ENCODE measurements around the gene CD53.
"Not testable (repeated sequence)": the region's sequence is repeated elsewhere in the genome, so short reads cannot be mapped to it uniquely, and the experiment has no call there.

The CD53 gene

DNA sequence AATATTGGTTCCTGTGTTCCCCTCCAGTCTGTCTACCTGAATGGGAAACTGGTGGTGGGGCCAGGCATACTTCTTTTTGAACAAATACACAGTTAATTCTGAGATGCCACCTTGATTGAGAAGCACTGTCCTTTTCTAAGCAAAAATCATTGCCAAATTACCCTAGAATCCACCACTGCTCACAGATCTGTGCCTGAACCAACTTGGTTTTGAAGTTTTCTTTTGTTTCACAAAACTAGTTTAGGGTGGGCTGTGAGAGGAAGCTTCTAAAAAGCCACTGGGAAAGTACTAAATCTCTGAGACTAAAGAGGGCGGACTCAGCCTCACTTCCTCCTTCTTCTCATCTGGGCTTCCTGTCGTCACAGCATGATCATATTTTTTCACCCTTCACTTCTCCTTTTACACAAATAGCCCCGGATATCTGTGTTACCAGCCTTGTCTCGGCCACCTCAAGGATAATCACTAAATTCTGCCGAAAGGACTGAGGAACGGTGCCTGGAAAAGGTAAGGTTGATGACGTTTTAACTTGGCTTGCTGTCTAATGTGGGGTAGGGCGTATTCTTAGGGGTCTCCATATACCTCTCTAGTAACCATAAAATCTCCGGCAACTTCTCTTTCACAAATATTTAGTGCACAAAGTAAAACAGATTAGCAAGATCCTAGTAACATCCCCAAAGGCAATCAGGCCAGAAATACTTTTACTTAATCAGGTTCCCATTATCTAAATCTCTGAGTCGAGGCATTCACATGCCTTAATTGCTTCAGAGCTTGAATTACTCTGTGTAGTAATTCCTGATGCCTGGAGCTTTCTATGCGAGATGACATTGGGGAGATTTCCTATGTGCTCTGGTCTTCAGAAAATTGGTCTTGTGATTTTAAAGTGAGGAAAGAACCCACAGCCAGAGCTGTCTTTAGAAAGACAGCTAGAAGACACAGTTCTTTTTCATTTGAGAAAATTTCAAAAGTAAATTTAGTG is at the start of gene CD53:
Gene CD53 (plus strand): TSS at position 404 of the 976 bp plus-strand sequence. CDS start 18,261 bp downstream, outside the sequence.
- no peak for DNase-seq (ENCODE audit: low read depth)

GRCh38 chr1:110824192-110824591 is 48.8 kb upstream of the CD53 start:
- DNase-seq (ENCODE audit: low read depth): no peak

DNA sequence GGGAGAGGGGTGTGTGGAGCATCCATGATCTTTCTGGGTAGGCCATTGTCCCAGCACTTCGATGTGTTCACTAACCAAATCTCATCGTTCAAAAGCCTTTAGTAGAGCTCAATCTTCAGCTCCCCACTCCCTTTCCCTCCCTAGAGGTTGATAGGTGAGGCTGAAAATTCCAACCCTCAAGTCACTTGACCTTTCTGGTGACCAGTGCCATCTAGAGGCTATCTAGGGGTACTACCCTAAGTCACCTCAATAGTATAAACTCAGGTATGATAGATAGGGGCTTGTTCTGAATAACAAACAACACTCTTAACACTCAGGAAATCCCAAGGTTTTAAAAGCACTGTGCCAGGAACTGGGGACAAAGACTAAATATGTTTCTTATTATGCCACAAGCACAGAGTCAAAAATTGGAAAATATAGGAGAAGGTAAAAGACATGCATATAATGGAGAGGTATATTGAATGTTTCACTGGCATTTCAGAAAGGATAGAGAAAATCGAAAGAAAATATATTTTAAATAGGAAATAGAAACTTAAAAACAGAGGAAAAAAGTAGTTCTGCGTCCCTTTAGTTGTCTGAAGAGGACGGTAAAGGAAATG is 42.9 kb upstream of the CD53 start:
- peak; percentile 16 for DNase-seq (ENCODE audit: low read depth)

GRCh38 chr1:110833779-110834178 is 39.2 kb upstream of the CD53 start:
- DNase-seq (ENCODE audit: low read depth): not testable (repeated sequence)

- DNase-seq (ENCODE audit: low read depth): no peak
These were observed 26.1 kb upstream of the CD53 start for GRCh38 chr1:110846861-110847260.

DNA sequence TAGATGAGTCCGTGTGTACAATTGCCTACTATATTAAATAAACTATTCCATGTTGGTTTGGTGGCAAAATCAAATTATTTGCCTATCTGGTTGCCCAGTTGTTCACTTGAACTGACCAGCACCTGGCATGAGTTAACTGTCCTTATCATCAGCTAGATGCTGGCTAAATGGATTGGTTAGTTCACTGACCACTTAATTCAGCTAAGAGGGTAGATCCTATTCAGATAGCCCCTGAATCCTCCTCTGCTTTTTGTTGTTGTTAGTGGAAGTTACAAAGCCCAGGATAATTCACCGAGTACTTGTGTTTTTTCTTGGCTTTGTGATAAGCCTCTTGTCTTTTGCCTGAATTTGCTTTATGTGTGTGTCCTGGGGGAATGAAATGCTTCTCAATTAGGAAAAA is 22.8 kb upstream of the CD53 start:
- no peak for DNase-seq (ENCODE audit: low read depth)

- no peak for DNase-seq (ENCODE audit: low read depth)
These were observed 22.3 kb upstream of the CD53 start for GRCh38 chr1:110850627-110851026.

DNA sequence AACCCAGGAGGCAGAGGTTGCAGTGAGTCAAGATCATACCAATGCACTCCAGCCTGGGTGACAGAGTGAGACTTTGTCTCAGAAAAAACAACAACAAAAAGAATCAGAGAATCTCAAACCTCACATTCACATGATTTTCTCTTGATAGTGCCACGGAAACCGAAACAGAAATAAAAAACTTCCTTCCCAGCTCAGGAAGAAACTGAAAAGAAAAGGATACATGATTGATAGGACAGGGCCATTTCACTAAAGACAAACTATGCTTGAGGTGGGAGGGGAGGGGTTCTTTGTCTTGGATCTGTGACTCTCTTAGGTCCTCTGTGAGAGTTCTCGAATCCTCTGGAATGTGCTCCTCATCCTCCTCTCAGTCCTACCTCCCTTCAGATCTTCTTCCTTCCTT is 19.8 kb upstream of the CD53 start:
- DNase-seq (ENCODE audit: low read depth): no peak

- no peak for DNase-seq (ENCODE audit: low read depth)
These were observed 16.5 kb upstream of the CD53 start for GRCh38 chr1:110856410-110856809.

DNA sequence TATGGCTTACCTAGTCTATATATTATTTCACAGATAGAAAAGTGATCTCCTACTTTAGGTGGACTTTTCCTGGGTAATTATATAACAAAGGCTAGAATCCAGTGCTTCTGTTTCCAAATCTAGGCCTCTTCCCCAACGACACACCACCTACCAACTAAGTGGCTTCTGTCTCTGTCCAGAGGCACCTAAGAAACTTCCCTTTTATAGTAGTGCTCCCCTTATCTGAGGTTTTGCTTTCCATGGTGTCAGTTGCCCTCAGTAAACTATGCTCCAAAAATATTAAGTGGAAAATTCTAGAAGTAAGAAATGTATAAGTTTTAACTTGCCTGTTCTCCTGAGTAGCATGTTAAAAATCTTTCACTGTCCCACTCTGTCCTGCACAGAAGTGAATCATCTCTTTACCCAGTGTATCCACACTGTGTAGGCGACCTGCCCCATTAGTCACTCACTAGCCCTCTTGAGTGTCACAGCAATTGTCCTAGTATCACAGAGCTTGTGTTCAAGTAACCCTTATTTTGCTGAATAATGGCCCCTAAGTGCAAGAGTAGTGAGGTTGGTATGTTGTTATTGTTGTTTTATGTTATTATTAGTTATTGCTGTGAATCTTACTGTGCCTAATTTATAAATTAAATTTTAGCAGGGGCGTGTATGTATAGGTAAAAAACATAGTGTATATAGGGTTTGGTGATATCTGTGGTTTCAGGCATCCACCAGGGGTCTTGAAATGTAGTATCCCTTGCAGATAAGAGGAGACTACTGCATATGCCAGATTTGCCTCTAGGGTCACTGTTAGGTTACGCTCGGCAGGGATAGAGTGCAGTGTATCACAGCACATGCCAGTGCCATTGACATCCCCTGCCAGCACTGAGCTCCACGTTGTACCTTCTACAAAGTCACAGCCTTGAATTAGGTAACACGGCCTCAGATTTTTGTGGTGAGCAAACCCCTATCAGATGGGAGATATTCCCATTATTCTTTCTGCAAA is 14.7 kb upstream of the CD53 start:
- DNase-seq (ENCODE audit: low read depth): no peak

DNA sequence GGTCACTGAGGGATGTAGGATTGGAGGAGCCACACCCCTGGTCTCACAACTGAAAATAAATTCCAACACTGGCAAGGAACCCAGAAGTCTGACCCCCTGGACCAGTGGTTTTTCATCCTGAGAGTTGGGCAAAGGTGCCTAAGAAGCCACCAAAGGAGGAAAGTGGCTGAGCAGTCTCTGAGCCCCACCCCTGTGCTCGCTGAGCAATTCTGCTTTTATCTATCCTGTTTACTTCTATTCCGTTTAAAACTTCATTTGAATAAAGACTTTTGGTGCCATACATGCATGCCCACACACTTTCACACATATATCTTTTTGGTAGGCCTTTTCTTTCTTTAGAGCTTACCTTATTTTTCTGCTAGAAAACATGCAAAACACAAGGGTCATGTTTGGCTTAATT is 13.9 kb upstream of the CD53 start:
- DNase-seq (ENCODE audit: low read depth): no peak

GRCh38 chr1:110860174-110860573 is 12.8 kb upstream of the CD53 start:
- DNase-seq (ENCODE audit: low read depth): no peak

DNA sequence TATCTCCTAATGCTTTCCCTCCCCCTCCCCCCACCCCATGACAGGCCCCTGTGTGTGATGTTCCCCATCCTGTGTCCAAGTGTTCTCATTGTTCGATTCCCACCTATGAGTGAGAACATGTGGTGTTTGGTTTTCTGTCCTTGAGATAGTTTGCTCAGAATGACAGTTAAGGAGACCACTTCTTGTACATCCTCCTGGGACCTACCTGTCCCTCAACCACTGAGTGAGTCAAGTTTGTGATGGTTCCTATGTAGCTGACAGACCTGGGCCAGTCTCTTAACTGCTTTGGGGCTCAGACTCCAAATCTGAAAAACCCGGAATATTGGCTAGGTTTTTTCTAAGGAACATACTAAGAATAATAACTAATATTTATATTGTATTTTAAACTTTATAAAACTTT is 12.3 kb upstream of the CD53 start:
- DNase-seq (ENCODE audit: low read depth): not testable (repeated sequence)

- DNase-seq (ENCODE audit: low read depth): not testable (repeated sequence)
These were observed 11.0 kb upstream of the CD53 start for GRCh38 chr1:110861942-110862341.

DNA sequence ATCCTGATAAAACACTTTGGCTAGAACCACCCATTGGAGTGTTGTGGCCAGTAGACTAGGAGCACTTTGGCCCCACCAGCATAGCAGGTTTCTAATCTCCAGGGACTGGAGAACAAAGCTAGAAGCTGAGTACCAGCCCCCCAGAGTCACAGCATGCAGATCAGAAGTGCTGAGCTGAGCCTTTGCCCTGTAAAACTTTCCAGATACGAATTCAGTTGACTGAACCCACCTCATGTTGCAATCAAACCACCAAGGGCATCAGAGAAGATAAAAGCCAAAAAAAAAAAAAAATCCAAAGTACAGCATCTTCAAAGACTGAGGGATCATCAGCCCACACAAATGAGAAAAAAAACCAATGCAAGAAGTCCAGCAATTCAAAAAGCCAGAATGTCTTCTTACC is 8.7 kb upstream of the CD53 start:
- no peak for DNase-seq (ENCODE audit: low read depth)

- no peak for DNase-seq (ENCODE audit: low read depth)
These were observed 2.1 kb upstream of the CD53 start for GRCh38 chr1:110870721-110871388.

- no peak for DNase-seq (ENCODE audit: low read depth)
These were observed 593 bp upstream of the CD53 start for GRCh38 chr1:110872366-110872744.

- DNase-seq (ENCODE audit: low read depth): no peak
These were observed 908 bp downstream of the CD53 start for GRCh38 chr1:110873856-110874255.

- no peak for DNase-seq (ENCODE audit: low read depth)
These were observed 1.6 kb downstream of the CD53 start for GRCh38 chr1:110874324-110875215.

DNA sequence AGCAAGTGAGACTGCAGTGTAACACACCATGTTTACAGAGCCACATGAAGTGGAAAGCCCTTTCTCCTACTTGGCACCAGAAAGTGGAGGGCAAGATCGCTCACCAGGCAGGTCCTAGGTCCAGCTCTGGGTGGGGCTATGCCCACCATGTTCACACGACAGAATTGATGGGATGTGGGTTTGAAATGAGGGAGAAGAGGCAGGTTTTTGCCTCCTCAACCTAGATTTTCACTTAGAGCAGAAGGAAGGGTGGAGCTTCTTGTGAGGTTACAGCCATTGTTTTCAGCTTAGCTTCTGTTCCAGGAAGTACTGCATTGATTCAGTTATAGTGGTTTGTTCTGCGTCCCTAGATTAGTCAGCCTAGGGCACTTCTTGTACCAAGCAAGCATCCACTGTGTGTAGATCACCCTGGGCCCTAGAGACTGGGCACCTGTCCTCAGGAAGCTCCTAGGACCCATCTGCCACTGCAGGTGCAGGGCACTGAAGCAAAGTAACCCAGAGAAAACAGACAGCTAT is 2.3 kb downstream of the CD53 start:
- no peak for DNase-seq (ENCODE audit: low read depth)
